LNCaP clone FGC (cell line): ENCODE results near the gene SNX30.

Experiments
- DNase-seq: peaks from one replicate; pipeline ENCODE4 v3.0.0-alpha.2; 2011; ENCODE audit warnings: low read depth
- H3K4me3 ChIP-seq: 2 replicates; pipeline ENCODE4 v1.5.1; 2011; ENCODE audit warnings: mild to moderate bottlenecking, low read depth, low read length, control low read depth
- CTCF ChIP-seq: IDR thresholded peaks from 2 replicates; pipeline ENCODE4 v1.5.1; 2012; ENCODE audit warnings: mild to moderate bottlenecking; ENCODE audit not compliant: control insufficient read depth, insufficient read depth; ENCODE audit errors: extremely low read depth

SNX30 gene

GRCh38 chr9:112846528-112847488 lies 96.2 kb downstream of the SNX30 start:
- H3K4me3 ChIP-seq, result no peak overlapping the region
- no peak for DNase-seq
- TF ChIP-seq CTCF, result no peak

- DNase-seq, result no peak
- no peak overlapping the region for H3K4me3 ChIP-seq
- no peak for TF ChIP-seq CTCF
Measured at GRCh38 chr9:112848316-112849151, 98.0 kb downstream of the SNX30 start.

GRCh38 chr9:112849363-112849922 lies 98.9 kb downstream of the SNX30 start:
- no peak for DNase-seq
- H3K4me3 ChIP-seq, result no peak overlapping the region
- no peak for TF ChIP-seq CTCF

GRCh38 chr9:112850840-112851239 lies 100.3 kb downstream of the SNX30 start:
- no peak overlapping the region for H3K4me3 ChIP-seq
- DNase-seq, result no peak
- no peak for TF ChIP-seq CTCF

- H3K4me3 ChIP-seq, result no peak overlapping the region
Measured at GRCh38 chr9:112852741-112853504, 102.4 kb downstream of the SNX30 start.

More at GRCh38 chr9:112852741-112853504, 102.4 kb downstream of the SNX30 start:
- no peak for TF ChIP-seq CTCF
- DNase-seq, result no peak
